Testis (tissue), 3 donors: ENCODE measurements around the gene INPP5K. TPM values are rescaled to one million over a fixed set of nuclear protein-coding genes. Genes with fewer than 3 reads are reported as not detected.

ENCODE experiments used
- DNase-seq: peaks from one replicate; pipeline ENCODE4 v3.0.0-alpha.2; 2019
- H3K27ac ChIP-seq, 2 donors: fragments of 200-600 bp; sonication (generic); one replicate each; pipeline ENCODE4 v1.5.1; 2019
- H3K27me3 ChIP-seq: fragments of 200-600 bp; sonication (generic); one replicate; pipeline ENCODE4 v1.5.1; 2019
- H3K36me3 ChIP-seq: fragments of 200-600 bp; sonication (generic); one replicate; pipeline ENCODE4 v1.5.1; 2017; ENCODE audit warnings: low read depth; ENCODE audit errors: missing control alignments
- H3K4me1 ChIP-seq: fragments of 200-600 bp; sonication (generic); one replicate; pipeline ENCODE4 v1.5.1; 2019
- H3K4me3 ChIP-seq, 2 donors: fragments of 200-600 bp; sonication (generic); one replicate each; pipeline ENCODE4 v1.5.1; 2017 to 2019
- H3K9me3 ChIP-seq: fragments of 200-600 bp; sonication (generic); one replicate; pipeline ENCODE4 v1.5.1; 2017
- CTCF ChIP-seq, 3 experiments: fragments of 450-650 bp in 2 of 3; fragments of 200-600 bp in 1 of 3; sonication (generic) in 1 of 3; IDR thresholded peaks; one replicate each; pipeline ENCODE4 v1.5.1; 2016 to 2019; ENCODE audit warnings: antibody characterized with exemption in 3 of 3, mild to moderate bottlenecking in 2 of 3, moderate library complexity in 1 of 3
- POLR2A ChIP-seq: fragments of 450-650 bp; IDR thresholded peaks from one replicate; pipeline ENCODE4 v1.6.1; 2017; ENCODE audit warnings: antibody characterized with exemption, mild to moderate bottlenecking, moderate library complexity
- WGBS, 2 donors: methylation state at CpG; one replicate each; pipeline ENCODE4 v1.1.5; 2018; 5-methylcytosine and 5-hydroxymethylcytosine counted together
- intact Hi-C: fragments of 100-400 bp; cut with DNase I; formaldehyde crosslinking; loops from one replicate; pipeline ENCODE4 v1.15.1; 2023; ENCODE audit warnings: low total_unique reads
- polyA plus RNA-seq: library from polyadenylated mRNA; stranded (reverse); fragments of 350-450 nt; fragmentation: Illumina TruSeq; extraction: RNeasy Lipid Tissue Mini Kit (QIAGEN cat#74804); gene quantifications from one replicate; pipeline ENCODE4 v1.2.3, GENCODE V29; 2014; ENCODE audit warnings: low read depth, low replicate concordance; ENCODE audit not compliant: insufficient read depth
- total RNA-seq, 2 donors: library from RNA; depleted of rRNA; stranded (reverse); fragments of >200 nt; gene quantifications; one replicate each; pipeline ENCODE4 v1.2.3, GENCODE V29; 2016

The INPP5K gene
- total and polyA plus RNA-seq, 3 donors from 2014 or later, result 81.2 to 87.8 (median 83.4) TPM

GRCh38 chr17:1522626-1523025 is 6.2 kb upstream of the INPP5K start:
- intact Hi-C loops, result no loop called here
- no peak overlapping the region for H3K27ac ChIP-seq
- TF ChIP-seq POLR2A, result no peak
- no peak for TF ChIP-seq CTCF (IDR thresholded peaks at IDR 0.05)
- no peak overlapping the region for H3K4me3 ChIP-seq
- peaks cover 1% of the 10 kb centered on the region for H3K4me1 ChIP-seq
- WGBS, 2 donors, result 86 to 89% methylated on average over 4 to 5 of the region's 5 CpGs
- H3K27me3 ChIP-seq, result no peaks in the 10 kb centered on the region
- no peak for DNase-seq
- H3K9me3 ChIP-seq, result no peaks in the 10 kb centered on the region
- no peaks in the 10 kb centered on the region for H3K36me3 ChIP-seq

- no peak for TF ChIP-seq POLR2A
- no peak for TF ChIP-seq CTCF (IDR thresholded peaks at IDR 0.05)
- H3K27ac ChIP-seq, result no peak overlapping the region
- no peak for DNase-seq
- no peaks in the 10 kb centered on the region for H3K9me3 ChIP-seq
- peaks cover 4% of the 10 kb centered on the region for H3K4me1 ChIP-seq
- no peaks in the 10 kb centered on the region for H3K27me3 ChIP-seq
- H3K36me3 ChIP-seq, result no peaks in the 10 kb centered on the region
- H3K4me3 ChIP-seq, result no peak overlapping the region
- 77 to 82% methylated on average over 10 of the region's 10 CpGs for WGBS, 2 donors
- intact Hi-C loops, result no loop called here
Measured at GRCh38 chr17:1521086-1521640, 4.8 kb upstream of the INPP5K start.

GRCh38 chr17:1519678-1520077 is 3.3 kb upstream of the INPP5K start:
- TF ChIP-seq POLR2A (no peak), CTCF (IDR thresholded peaks at IDR 0.05) (no peak)
- H3K27me3 ChIP-seq, result no peaks in the 10 kb centered on the region
- WGBS, 2 donors, result 65 to 84% methylated on average over 7 of the region's 7 CpGs
- no peak overlapping the region for H3K27ac ChIP-seq
- no peaks in the 10 kb centered on the region for H3K9me3 ChIP-seq
- intact Hi-C loops, result loop anchor here (10.0 kb wide), 1 partner anchor 165 kb away; no protein-coding TSS in a partner anchor
- DNase-seq, result no peak
- H3K4me1 ChIP-seq, result peaks cover 11% of the 10 kb centered on the region
- no peak overlapping the region for H3K4me3 ChIP-seq
- H3K36me3 ChIP-seq, result no peaks in the 10 kb centered on the region

- H3K4me1 ChIP-seq, result peaks cover 11% of the 10 kb centered on the region
- H3K4me3 ChIP-seq, result no peak overlapping the region
- intact Hi-C loops, result loop anchor here (10.0 kb wide), 1 partner anchor 164 kb away; no protein-coding TSS in a partner anchor
- H3K36me3 ChIP-seq, result no peaks in the 10 kb centered on the region
- WGBS, 2 donors, result 39 to 41% methylated on average over 2 of the region's 2 CpGs
- TF ChIP-seq CTCF (IDR thresholded peaks at IDR 0.05) (no peak), POLR2A (no peak)
- H3K27me3 ChIP-seq, result no peaks in the 10 kb centered on the region
- no peak overlapping the region for H3K27ac ChIP-seq
- no peaks in the 10 kb centered on the region for H3K9me3 ChIP-seq
- no peak for DNase-seq
Measured at GRCh38 chr17:1518410-1518809, 2.0 kb upstream of the INPP5K start.
